Osteocyte (in vitro differentiated cells): ENCODE data around the gene CCL24. TPM values are rescaled to one million over a fixed set of nuclear protein-coding genes. Genes with fewer than 3 reads are reported as not detected.
"Not testable (repeated sequence)": the region's sequence is repeated elsewhere in the genome, so short reads cannot be mapped to it uniquely, and the experiment has no call there.

Experiments
- DNase-seq: peaks from one replicate; pipeline ENCODE4 v3.0.0; 2021; ENCODE audit warnings: mixed read lengths; ENCODE audit not compliant: unreplicated experiment; ENCODE audit errors: extremely low spot score
- H3K27ac Mint-ChIP-seq: one replicate; pipeline ENCODE4 v1.8.0; 2021; ENCODE audit warnings: mild to moderate bottlenecking, mixed read lengths; ENCODE audit not compliant: unreplicated experiment
- H3K27me3 Mint-ChIP-seq: one replicate; pipeline ENCODE4 v1.8.0; 2021; ENCODE audit warnings: mixed read lengths; ENCODE audit not compliant: unreplicated experiment
- H3K36me3 Mint-ChIP-seq: one replicate; pipeline ENCODE4 v1.8.0; 2021; ENCODE audit warnings: mixed read lengths; ENCODE audit not compliant: unreplicated experiment
- H3K4me1 Mint-ChIP-seq: one replicate; pipeline ENCODE4 v1.8.0; 2021; ENCODE audit warnings: mixed read lengths; ENCODE audit not compliant: unreplicated experiment
- H3K4me3 Mint-ChIP-seq: one replicate; pipeline ENCODE4 v1.8.0; 2021; ENCODE audit warnings: mild to moderate bottlenecking, moderate library complexity, mixed read lengths; ENCODE audit not compliant: unreplicated experiment
- H3K9me3 Mint-ChIP-seq: one replicate; pipeline ENCODE4 v1.8.0; 2021; ENCODE audit warnings: mixed read lengths; ENCODE audit not compliant: unreplicated experiment
- total RNA-seq: library from RNA; stranded (reverse); gene quantifications from 2 replicates; pipeline ENCODE4 v1.2.1, GENCODE V29; 2021
- TF ChIP-seq, protein P1 (sequence below): fragments of 200-600 bp; sonication (generic); IDR thresholded peaks from 2 replicates; pipeline ENCODE4 v1.5.0; 2021; ENCODE audit warnings: antibody characterized with exemption, mild to moderate bottlenecking, moderate library complexity

The CCL24 gene
- total RNA-seq, 1 donor from 2014 or later: not detected

DNA sequence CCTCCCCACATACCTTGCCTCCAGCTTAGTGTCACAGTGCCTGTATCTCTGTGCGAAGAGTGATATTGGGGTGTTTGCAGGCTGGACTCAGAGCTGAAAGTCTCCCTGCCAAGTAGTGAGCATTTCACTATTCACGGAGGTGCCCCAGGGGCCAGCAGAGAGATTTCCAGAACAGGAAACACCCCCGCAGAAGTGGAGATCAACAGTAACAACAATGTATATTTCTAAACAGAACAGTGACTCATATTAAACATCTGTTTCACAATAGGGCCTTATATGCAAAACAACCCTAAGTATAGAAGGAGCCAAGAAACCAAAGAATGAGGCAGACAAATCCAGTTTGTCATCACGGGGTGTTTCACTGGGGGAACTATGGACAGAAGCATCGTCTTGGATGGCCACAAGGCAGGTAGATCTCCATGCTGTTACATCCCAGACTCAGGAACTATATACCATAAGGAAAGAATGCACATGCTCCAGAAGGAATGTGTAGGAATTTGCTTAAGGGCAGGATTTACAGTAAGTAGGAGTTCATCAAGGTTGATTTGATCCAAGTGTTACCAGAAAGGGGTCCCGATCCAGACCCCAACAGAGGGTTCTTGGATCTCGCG is 29.3 kb upstream of the CCL24 start:
- Mint-ChIP-seq H3K27me3 (peaks cover 8% of the 10 kb centered on the region), H3K27ac (peak overlapping the region; percentile 56), H3K4me3 (no peak overlapping the region), H3K4me1 (peaks cover 11% of the 10 kb centered on the region), H3K36me3 (no peaks in the 10 kb centered on the region), H3K9me3 (no peaks in the 10 kb centered on the region)
- DNase-seq: no peak
- TF ChIP-seq, protein P1, sequence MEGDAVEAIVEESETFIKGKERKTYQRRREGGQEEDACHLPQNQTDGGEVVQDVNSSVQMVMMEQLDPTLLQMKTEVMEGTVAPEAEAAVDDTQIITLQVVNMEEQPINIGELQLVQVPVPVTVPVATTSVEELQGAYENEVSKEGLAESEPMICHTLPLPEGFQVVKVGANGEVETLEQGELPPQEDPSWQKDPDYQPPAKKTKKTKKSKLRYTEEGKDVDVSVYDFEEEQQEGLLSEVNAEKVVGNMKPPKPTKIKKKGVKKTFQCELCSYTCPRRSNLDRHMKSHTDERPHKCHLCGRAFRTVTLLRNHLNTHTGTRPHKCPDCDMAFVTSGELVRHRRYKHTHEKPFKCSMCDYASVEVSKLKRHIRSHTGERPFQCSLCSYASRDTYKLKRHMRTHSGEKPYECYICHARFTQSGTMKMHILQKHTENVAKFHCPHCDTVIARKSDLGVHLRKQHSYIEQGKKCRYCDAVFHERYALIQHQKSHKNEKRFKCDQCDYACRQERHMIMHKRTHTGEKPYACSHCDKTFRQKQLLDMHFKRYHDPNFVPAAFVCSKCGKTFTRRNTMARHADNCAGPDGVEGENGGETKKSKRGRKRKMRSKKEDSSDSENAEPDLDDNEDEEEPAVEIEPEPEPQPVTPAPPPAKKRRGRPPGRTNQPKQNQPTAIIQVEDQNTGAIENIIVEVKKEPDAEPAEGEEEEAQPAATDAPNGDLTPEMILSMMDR: no peak

- TF ChIP-seq, protein P1: no peak
- Mint-ChIP-seq H3K27ac (no peak overlapping the region), H3K4me1 (peaks cover 11% of the 10 kb centered on the region), H3K4me3 (no peak overlapping the region), H3K27me3 (peaks cover 9% of the 10 kb centered on the region), H3K36me3 (no peaks in the 10 kb centered on the region), H3K9me3 (no peaks in the 10 kb centered on the region)
- no peak for DNase-seq
Measured at GRCh38 chr7:75840029-75840428, 26.4 kb upstream of the CCL24 start.

- not testable (repeated sequence) for H3K27ac Mint-ChIP-seq, DNase-seq, H3K4me3 Mint-ChIP-seq, H3K36me3 Mint-ChIP-seq, H3K9me3 Mint-ChIP-seq
- Mint-ChIP-seq H3K27me3 (peaks cover 13% of the 10 kb centered on the region), H3K4me1 (peaks cover 11% of the 10 kb centered on the region)
Measured at GRCh38 chr7:75838281-75838930, 24.8 kb upstream of the CCL24 start.

GRCh38 chr7:75836798-75837197 is 23.2 kb upstream of the CCL24 start:
- Mint-ChIP-seq H3K4me1 (no peaks in the 10 kb centered on the region), H3K4me3 (no peak overlapping the region), H3K27ac (no peak overlapping the region), H3K36me3 (no peaks in the 10 kb centered on the region), H3K9me3 (no peaks in the 10 kb centered on the region), H3K27me3 (peaks cover 28% of the 10 kb centered on the region)
- TF ChIP-seq, protein P1: no peak
- DNase-seq: no peak

DNA sequence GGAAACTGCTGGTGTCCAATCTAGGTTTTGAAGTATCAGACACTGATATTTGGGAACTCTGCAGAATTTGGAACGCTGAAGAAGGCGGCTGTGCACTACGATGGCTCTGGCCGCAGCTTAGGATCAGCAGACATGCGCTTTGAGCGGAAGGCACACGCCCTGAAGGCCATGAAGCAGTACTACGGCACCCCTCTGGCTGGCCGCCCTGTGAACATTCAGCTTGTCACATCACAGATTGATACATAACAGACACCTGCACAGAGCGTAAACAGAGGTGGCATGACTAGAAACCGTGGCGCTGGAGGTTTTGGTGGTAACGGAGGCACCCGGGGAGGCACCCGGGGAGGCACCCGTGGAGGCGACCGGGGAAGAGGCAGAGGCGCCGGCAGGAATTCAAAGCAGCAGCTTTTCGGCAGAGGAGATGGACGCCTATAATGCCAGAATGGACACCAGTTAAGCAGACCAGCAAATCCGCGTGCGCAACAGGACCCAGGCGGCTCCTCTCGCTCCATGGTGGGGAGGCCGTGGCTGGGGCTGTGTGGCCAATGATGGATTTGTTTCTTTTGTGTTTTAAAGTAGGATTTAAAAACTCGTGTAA is 22.2 kb upstream of the CCL24 start:
- Mint-ChIP-seq H3K4me1 (no peaks in the 10 kb centered on the region), H3K36me3 (no peaks in the 10 kb centered on the region), H3K27me3 (peaks cover 28% of the 10 kb centered on the region), H3K9me3 (no peaks in the 10 kb centered on the region), H3K27ac (no peak overlapping the region), H3K4me3 (no peak overlapping the region)
- no peak for DNase-seq
- TF ChIP-seq, protein P1: no peak

DNA sequence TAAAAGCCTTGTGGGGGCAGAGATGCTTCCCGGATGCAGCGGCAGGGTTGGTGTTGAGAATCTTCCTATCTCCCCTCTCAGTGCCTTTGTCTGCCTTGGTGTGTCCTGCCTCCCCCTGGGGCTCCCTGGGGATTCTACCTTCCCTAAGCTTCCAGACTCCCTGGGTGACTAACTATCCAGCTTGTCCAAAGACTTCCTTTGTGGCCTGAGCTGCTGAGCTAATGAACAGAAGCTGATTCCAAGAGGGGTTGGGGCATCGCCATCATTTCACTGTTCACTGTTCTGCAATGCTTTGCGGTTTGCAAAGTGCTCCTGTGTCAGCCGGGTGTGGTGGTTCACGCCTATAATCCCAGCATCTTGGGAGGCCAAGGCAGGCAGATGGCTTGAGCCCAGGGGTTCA is 20.1 kb upstream of the CCL24 start:
- not testable (repeated sequence) for H3K27ac Mint-ChIP-seq, DNase-seq, H3K4me3 Mint-ChIP-seq, H3K4me1 Mint-ChIP-seq, H3K9me3 Mint-ChIP-seq, H3K36me3 Mint-ChIP-seq
- peaks cover 28% of the 10 kb centered on the region for H3K27me3 Mint-ChIP-seq
